ENCODE data around the gene PSAT1.
"Not testable (repeated sequence)": the region's sequence is repeated elsewhere in the genome, so short reads cannot be mapped to it uniquely, and the experiment has no call there.

PSAT1 gene

DNA sequence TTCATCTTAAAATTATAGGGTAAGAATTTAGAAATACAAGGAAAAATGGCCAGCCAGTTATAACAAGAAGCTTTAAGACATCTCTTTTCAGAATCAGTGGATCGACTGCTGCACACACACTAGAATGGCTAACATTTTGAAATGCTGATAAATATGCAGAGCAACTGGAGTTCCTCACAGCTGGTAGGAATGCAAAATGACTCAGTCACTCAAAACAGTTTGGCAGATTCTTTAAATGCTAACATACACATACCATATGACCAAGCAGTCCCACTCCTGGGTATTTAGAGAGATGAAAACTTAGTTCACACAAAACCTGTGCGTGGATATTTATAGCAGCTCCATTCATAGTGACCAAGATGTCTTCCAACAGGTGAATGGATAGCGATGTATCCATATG, 23.2 kb upstream of the PSAT1 start:
- H3K9ac ChIP-seq (ENCODE audit: low read length in 5 of 5), result no peak overlapping the region
- no peak overlapping the region for H3K4me3 ChIP-seq (ENCODE audit: low read depth in 1 of 5, low read length in 5 of 5)
- H3K27ac ChIP-seq (ENCODE audit: low read depth, low read length), result no peak overlapping the region
- peaks cover 0 to 14% (median 12%) of the 10 kb centered on the region in 5 donors for H3K4me1 ChIP-seq (ENCODE audit: control insufficient read depth in 5 of 5, insufficient read depth in 5 of 5, low read length in 5 of 5)
- H3K36me3 ChIP-seq (ENCODE audit: control insufficient read depth in 5 of 5, insufficient read depth in 5 of 5, low read length in 5 of 5), result peaks cover 0 to 8% (median 0%) of the 10 kb centered on the region in 5 donors
- no peaks in the 10 kb centered on the region for H3K9me3 ChIP-seq (ENCODE audit: control insufficient read depth in 5 of 5, low read length in 5 of 5)
- H3K27me3 ChIP-seq (ENCODE audit: control insufficient read depth in 5 of 5, insufficient read depth in 4 of 5, low read length in 5 of 5), result no peaks in the 10 kb centered on the region

DNA sequence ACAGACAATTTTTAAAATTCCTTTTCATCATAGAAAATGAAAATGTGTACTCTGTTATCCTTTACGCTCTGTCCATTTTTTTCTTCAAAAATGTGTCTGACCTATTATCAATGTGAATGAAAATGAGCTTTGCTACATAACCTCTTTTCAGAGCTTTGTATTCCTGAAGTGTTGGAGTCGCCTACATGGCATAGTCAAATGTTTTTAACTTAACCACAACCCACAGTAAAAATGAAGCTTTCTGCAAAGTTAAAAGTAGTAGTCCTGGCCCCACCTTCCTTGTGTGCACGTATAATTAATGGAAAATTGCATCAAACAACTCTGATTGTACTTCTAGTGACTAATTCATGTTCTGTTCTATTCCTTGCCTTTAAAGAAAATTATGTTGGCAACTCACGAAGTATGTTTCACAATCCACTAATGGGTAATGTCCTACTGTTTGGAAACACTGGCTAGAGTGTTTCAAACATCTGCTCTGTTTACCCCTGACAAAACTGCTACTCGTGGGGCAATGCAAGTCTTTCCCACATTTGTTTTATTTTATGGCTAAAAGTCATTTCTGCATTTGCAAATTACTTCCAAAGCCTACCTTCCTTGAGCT, 18.6 kb upstream of the PSAT1 start:
- H3K9me3 ChIP-seq (ENCODE audit: control insufficient read depth in 5 of 5, low read length in 5 of 5), result no peaks in the 10 kb centered on the region
- no peak overlapping the region for H3K9ac ChIP-seq (ENCODE audit: low read length in 5 of 5)
- H3K4me1 ChIP-seq (ENCODE audit: control insufficient read depth in 5 of 5, insufficient read depth in 5 of 5, low read length in 5 of 5), result peaks cover 0 to 37% (median 32%) of the 10 kb centered on the region in 5 donors
- no peaks in the 10 kb centered on the region for H3K36me3 ChIP-seq (ENCODE audit: control insufficient read depth in 5 of 5, insufficient read depth in 5 of 5, low read length in 5 of 5)
- H3K27me3 ChIP-seq (ENCODE audit: control insufficient read depth in 5 of 5, insufficient read depth in 4 of 5, low read length in 5 of 5), result no peaks in the 10 kb centered on the region
- no peak overlapping the region for H3K4me3 ChIP-seq (ENCODE audit: low read depth in 1 of 5, low read length in 5 of 5)
- no peak overlapping the region for H3K27ac ChIP-seq (ENCODE audit: low read depth, low read length)

DNA sequence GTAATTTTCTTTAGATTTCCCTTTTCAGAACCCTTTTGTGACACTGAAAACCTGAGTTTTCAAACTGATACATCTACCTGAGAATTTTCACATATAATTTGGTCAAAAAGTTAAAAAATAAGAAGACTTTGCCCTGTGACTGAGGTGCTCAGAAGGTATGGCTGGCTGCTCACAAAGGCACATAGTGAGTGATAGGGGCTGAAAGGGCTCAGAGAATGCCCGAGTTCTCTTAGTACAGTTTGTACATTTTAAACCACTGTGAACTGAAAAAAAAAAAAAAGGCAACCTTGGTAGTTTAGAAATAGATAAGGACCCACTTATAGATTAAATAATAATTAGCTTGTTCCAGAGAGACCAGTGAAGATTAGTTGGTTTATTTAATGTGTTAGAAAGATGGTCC, 18.1 kb upstream of the PSAT1 start:
- Histone ChIP-seq H3K4me1 (ENCODE audit: control insufficient read depth in 5 of 5, insufficient read depth in 5 of 5, low read length in 5 of 5) (peaks cover 0 to 37% (median 32%) of the 10 kb centered on the region in 5 donors), H3K27ac (ENCODE audit: low read depth, low read length) (no peak overlapping the region), H3K27me3 (ENCODE audit: control insufficient read depth in 5 of 5, insufficient read depth in 4 of 5, low read length in 5 of 5) (no peaks in the 10 kb centered on the region), H3K9me3 (ENCODE audit: control insufficient read depth in 5 of 5, low read length in 5 of 5) (no peaks in the 10 kb centered on the region), H3K36me3 (ENCODE audit: control insufficient read depth in 5 of 5, insufficient read depth in 5 of 5, low read length in 5 of 5) (no peaks in the 10 kb centered on the region), H3K9ac (ENCODE audit: low read length in 5 of 5) (no peak overlapping the region), H3K4me3 (ENCODE audit: low read depth in 1 of 5, low read length in 5 of 5) (no peak overlapping the region)

DNA sequence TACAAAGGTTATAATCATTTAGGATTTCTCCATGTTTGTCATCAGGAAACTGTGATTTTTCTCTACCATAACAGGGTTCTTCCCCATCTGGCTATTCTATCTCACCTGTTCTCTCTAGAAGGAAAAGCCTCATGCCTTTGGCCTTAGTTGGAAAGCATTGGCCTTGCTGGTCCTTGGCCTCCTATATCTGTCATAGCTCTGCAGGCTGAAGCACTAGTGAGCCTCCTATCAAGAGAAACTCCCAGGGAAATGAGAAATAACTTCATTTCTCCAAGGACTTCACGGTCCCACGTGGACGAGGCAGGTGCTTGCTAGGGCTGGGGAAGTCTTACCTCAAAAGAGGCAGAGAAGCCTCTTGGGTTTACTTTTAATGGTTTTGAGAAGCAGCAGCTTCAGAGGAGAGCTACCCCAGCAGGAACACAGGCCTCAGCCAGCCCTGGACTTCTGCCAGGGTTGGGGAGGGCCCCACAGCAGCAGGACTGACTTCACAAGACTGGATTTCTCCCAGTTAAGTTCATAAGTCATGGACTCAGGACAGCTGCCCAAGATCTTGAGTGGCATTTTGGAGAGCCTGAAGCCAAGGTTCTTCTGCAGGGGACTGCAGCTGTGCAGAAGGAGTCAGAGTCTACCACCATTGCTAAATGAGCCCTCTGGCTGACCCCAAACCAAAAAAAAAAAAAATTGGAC, 15.8 kb upstream of the PSAT1 start:
- Histone ChIP-seq H3K27me3 (ENCODE audit: control insufficient read depth in 5 of 5, insufficient read depth in 4 of 5, low read length in 5 of 5) (no peaks in the 10 kb centered on the region), H3K36me3 (ENCODE audit: control insufficient read depth in 5 of 5, insufficient read depth in 5 of 5, low read length in 5 of 5) (no peaks in the 10 kb centered on the region), H3K27ac (ENCODE audit: low read depth, low read length) (no peak overlapping the region), H3K4me3 (ENCODE audit: low read depth in 1 of 5, low read length in 5 of 5) (no peak overlapping the region), H3K9ac (ENCODE audit: low read length in 5 of 5) (no peak overlapping the region), H3K9me3 (ENCODE audit: control insufficient read depth in 5 of 5, low read length in 5 of 5) (no peaks in the 10 kb centered on the region), H3K4me1 (ENCODE audit: control insufficient read depth in 5 of 5, insufficient read depth in 5 of 5, low read length in 5 of 5) (peaks cover 0 to 37% (median 32%) of the 10 kb centered on the region in 5 donors)

DNA sequence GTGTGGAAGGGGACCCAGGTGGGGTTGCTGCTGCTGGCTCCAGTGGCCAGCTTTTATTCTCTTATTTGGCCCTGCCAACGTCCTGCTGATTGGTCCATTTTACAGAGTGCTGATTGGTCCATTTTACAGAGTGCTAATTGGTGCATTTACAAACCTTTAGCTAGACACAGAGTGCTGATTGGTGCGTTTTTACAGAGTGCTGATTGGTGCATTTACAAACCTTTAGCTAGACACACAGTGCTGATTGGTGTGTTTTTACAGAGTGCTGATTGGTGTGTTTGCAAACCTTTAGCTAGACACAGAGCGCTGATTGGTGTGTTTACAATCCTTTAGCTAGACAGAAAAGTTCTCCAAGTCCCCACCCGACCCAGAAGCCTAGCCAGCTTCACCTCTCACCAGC, 12.7 kb upstream of the PSAT1 start:
- H3K4me3 ChIP-seq (ENCODE audit: low read depth in 1 of 5, low read length in 5 of 5); H3K27ac ChIP-seq (ENCODE audit: low read depth, low read length); H3K9ac ChIP-seq (ENCODE audit: low read length in 5 of 5); H3K36me3 ChIP-seq (ENCODE audit: control insufficient read depth in 5 of 5, insufficient read depth in 5 of 5, low read length in 5 of 5); H3K9me3 ChIP-seq (ENCODE audit: control insufficient read depth in 5 of 5, low read length in 5 of 5); H3K27me3 ChIP-seq (ENCODE audit: control insufficient read depth in 5 of 5, insufficient read depth in 4 of 5, low read length in 5 of 5): not testable (repeated sequence)
- H3K4me1 ChIP-seq (ENCODE audit: control insufficient read depth in 5 of 5, insufficient read depth in 5 of 5, low read length in 5 of 5), result peaks cover 0 to 20% (median 18%) of the 10 kb centered on the region in 5 donors

DNA sequence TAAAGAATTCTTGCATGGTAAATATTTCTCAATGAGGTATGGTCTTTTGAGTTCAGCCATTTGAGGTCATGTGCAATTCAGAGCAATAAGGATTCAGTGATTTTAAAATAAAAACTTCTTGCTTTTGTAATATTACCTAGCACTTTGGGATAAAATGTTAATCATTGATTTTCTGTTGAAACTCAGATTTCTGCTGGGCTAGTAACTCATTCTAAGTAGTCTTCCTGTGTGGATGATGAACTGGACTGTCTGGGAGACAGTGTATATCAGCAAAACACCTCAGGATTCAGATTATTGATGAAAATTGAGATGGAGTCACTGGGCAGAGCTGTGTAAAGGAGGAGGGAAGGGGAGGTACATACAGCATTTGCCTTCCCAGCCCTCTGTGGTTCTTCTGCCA, 10.8 kb upstream of the PSAT1 start:
- Histone ChIP-seq H3K4me3 (ENCODE audit: low read depth in 1 of 5, low read length in 5 of 5) (no peak overlapping the region), H3K27ac (ENCODE audit: low read depth, low read length) (no peak overlapping the region), H3K27me3 (ENCODE audit: control insufficient read depth in 5 of 5, insufficient read depth in 4 of 5, low read length in 5 of 5) (peaks cover 0 to 4% (median 0%) of the 10 kb centered on the region in 5 donors), H3K9ac (ENCODE audit: low read length in 5 of 5) (no peak overlapping the region), H3K4me1 (ENCODE audit: control insufficient read depth in 5 of 5, insufficient read depth in 5 of 5, low read length in 5 of 5) (peaks cover 0 to 11% (median 10%) of the 10 kb centered on the region in 5 donors), H3K9me3 (ENCODE audit: control insufficient read depth in 5 of 5, low read length in 5 of 5) (no peaks in the 10 kb centered on the region), H3K36me3 (ENCODE audit: control insufficient read depth in 5 of 5, insufficient read depth in 5 of 5, low read length in 5 of 5) (no peaks in the 10 kb centered on the region)

DNA sequence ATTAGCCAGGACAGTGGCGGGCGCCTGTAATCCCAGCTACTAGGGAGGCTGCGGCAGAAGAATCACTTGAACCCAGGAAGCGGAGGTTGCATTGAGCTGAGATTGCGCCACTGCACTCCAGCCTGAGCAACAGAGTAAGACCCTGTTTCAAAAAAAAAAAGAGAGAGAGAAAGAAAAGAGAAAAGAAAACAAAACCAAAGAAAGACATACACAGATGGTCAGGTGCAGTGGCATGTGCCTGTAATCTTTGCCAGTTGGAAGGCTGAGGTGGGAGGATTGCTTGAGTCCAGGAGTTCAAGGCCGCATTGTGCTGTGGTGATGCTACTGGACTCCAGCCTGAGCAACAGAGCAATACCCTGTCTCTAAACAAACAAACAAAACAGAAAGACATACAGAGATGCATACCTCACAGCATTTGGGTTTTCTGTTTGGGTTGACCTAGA, 10.0 kb upstream of the PSAT1 start:
- Histone ChIP-seq H3K4me3 (ENCODE audit: low read depth in 1 of 5, low read length in 5 of 5) (no peak overlapping the region), H3K9me3 (ENCODE audit: control insufficient read depth in 5 of 5, low read length in 5 of 5) (no peaks in the 10 kb centered on the region), H3K27ac (ENCODE audit: low read depth, low read length) (no peak overlapping the region), H3K9ac (ENCODE audit: low read length in 5 of 5) (no peak overlapping the region), H3K4me1 (ENCODE audit: control insufficient read depth in 5 of 5, insufficient read depth in 5 of 5, low read length in 5 of 5) (peaks cover 0 to 2% (median 2%) of the 10 kb centered on the region in 5 donors), H3K36me3 (ENCODE audit: control insufficient read depth in 5 of 5, insufficient read depth in 5 of 5, low read length in 5 of 5) (no peaks in the 10 kb centered on the region), H3K27me3 (ENCODE audit: control insufficient read depth in 5 of 5, insufficient read depth in 4 of 5, low read length in 5 of 5) (peaks cover 0 to 4% (median 0%) of the 10 kb centered on the region in 5 donors)

DNA sequence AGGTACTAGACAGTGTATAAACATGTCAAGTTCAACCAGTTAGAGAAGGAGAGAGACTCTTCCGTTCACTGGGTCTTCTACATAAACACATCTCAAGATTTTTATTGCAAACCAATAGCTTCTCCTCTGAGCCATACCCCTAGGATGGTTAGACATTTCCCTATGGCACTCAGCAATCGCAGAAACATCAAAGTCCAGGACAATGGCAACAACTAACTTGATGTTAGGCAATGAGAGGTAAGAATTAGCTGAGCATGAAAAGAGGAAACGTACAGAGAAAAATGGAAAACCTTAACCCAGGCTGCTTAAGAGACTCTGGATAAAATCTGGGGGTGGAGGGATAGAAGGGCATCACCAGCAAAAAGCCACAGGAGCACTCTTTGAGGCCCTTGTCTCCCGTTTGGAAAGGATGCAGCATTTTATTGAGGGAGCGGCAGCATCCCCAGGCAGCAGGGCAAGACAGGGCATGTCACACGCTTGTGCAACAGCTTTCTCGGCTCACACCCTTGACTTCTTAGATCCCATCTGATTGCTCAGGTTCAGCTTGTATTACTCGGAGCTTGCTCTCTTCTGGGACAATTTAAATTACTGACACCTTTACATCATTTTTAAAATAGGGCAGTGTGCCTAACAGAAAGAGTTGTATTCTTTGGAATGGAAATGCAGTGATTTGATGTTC, 8.6 kb upstream of the PSAT1 start:
- H3K27ac ChIP-seq (ENCODE audit: low read depth, low read length), result no peak overlapping the region
- H3K4me3 ChIP-seq (ENCODE audit: low read depth in 1 of 5, low read length in 5 of 5), result no peak overlapping the region
- no peaks in the 10 kb centered on the region for H3K9me3 ChIP-seq (ENCODE audit: control insufficient read depth in 5 of 5, low read length in 5 of 5)
- H3K4me1 ChIP-seq (ENCODE audit: control insufficient read depth in 5 of 5, insufficient read depth in 5 of 5, low read length in 5 of 5), result no peaks in the 10 kb centered on the region
- H3K27me3 ChIP-seq (ENCODE audit: control insufficient read depth in 5 of 5, insufficient read depth in 4 of 5, low read length in 5 of 5), result peaks cover 0 to 4% (median 0%) of the 10 kb centered on the region in 5 donors
- H3K9ac ChIP-seq (ENCODE audit: low read length in 5 of 5), result no peak overlapping the region
- H3K36me3 ChIP-seq (ENCODE audit: control insufficient read depth in 5 of 5, insufficient read depth in 5 of 5, low read length in 5 of 5), result no peaks in the 10 kb centered on the region

DNA sequence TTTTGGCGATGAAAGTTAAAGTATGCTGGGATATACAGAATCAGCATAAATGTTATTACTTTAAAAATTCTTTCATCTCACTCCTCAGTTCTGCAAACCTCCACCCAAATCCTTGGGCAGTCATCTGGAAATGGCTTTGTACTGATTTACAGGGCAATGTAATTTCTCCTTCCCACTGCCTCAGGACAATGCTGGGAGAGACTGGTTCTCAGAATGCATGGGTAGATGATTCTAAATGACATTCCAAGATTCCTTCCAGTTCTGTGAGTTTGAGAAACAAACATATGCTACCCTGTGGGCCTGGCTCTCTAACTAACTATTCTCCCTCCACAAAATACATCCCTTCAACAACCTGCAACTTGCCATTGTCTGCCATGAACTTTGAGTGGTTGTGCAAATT, 7.5 kb upstream of the PSAT1 start:
- H3K9me3 ChIP-seq (ENCODE audit: control insufficient read depth in 5 of 5, low read length in 5 of 5), result no peaks in the 10 kb centered on the region
- H3K4me3 ChIP-seq (ENCODE audit: low read depth in 1 of 5, low read length in 5 of 5), result no peak overlapping the region
- H3K27me3 ChIP-seq (ENCODE audit: control insufficient read depth in 5 of 5, insufficient read depth in 4 of 5, low read length in 5 of 5), result peaks cover 0 to 4% (median 0%) of the 10 kb centered on the region in 5 donors
- no peaks in the 10 kb centered on the region for H3K4me1 ChIP-seq (ENCODE audit: control insufficient read depth in 5 of 5, insufficient read depth in 5 of 5, low read length in 5 of 5)
- H3K9ac ChIP-seq (ENCODE audit: low read length in 5 of 5), result no peak overlapping the region
- no peaks in the 10 kb centered on the region for H3K36me3 ChIP-seq (ENCODE audit: control insufficient read depth in 5 of 5, insufficient read depth in 5 of 5, low read length in 5 of 5)
- H3K27ac ChIP-seq (ENCODE audit: low read depth, low read length), result no peak overlapping the region

DNA sequence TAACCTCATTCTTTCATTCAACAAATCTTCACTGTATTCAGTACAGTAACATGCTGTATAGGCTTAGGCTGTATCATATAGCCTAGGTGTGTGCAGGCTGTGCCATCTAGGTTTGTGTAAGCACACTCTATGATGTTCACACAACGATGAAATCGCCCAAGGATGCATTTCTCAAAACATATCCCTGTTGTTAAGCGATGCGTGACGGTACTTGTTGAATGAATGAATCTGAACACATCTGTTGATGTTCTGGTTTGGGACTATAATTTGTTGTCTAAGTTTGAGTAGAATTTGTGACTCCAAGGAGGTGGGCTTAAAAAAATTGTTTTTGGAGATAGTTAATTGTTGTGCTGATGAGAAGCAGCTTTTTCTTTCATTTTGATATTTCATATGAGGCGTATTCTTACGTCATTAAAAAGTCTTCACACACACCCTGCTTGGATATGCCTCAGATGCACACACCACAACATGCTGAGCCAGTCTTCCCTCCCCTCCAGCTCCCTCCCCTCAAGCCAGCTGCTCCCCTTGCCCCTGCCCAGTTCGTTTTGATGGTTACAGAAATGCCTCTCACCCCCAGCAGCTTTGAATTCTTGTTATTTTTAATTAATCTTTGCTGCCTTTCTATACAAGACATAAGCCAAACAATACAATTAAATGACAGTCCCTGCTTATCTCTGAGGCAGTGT, 5.5 kb upstream of the PSAT1 start:
- peaks cover 0 to 7% (median 5%) of the 10 kb centered on the region in 5 donors for H3K4me1 ChIP-seq (ENCODE audit: control insufficient read depth in 5 of 5, insufficient read depth in 5 of 5, low read length in 5 of 5)
- no peak overlapping the region for H3K9ac ChIP-seq (ENCODE audit: low read length in 5 of 5)
- no peak overlapping the region for H3K4me3 ChIP-seq (ENCODE audit: low read depth in 1 of 5, low read length in 5 of 5)
- no peaks in the 10 kb centered on the region for H3K9me3 ChIP-seq (ENCODE audit: control insufficient read depth in 5 of 5, low read length in 5 of 5)
- H3K27ac ChIP-seq (ENCODE audit: low read depth, low read length), result no peak overlapping the region
- peaks cover 0 to 4% (median 0%) of the 10 kb centered on the region in 5 donors for H3K27me3 ChIP-seq (ENCODE audit: control insufficient read depth in 5 of 5, insufficient read depth in 4 of 5, low read length in 5 of 5)
- H3K36me3 ChIP-seq (ENCODE audit: control insufficient read depth in 5 of 5, insufficient read depth in 5 of 5, low read length in 5 of 5), result no peaks in the 10 kb centered on the region
